Endothelial cell of umbilical vein (primary cell): ENCODE results near the gene CCDC185. TPM values are rescaled to one million over a fixed set of nuclear protein-coding genes. Genes with fewer than 3 reads are reported as not detected.

ENCODE experiments used
- BruUV-seq: library from RNA; stranded (reverse); fragments of 400-500 nt; replicated peaks from 2 replicates; lab custom pipeline; 2021; lab: Mats Ljungman, UMichigan
- CTCF ChIA-PET: fragments of 300-600, 350-600 bp; sonication (Branson Sonifier 250); formaldehyde crosslinking; loops from one replicate; lab custom pipeline; 2021; ENCODE audit warnings: antibody characterized with exemption, inconsistent platforms; lab: Charles Lee
- POLR2A ChIA-PET: fragments of 300-600, 350-600 bp; sonication (Branson Sonifier 250); formaldehyde crosslinking; loops from one replicate; lab custom pipeline; 2021; ENCODE audit warnings: antibody characterized with exemption, inconsistent platforms; lab: Charles Lee
- DNase-seq: peaks from one replicate; pipeline ENCODE4 v3.0.0-alpha.2; 2011; ENCODE audit warnings: low read depth, low spot score
- FAIRE-seq: peaks from 2 replicates; lab custom pipeline; 2011; peaks lifted over from hg19 to GRCh38; lab: Jason Lieb, UNC
- H2AFZ ChIP-seq: 2 replicates; pipeline ENCODE4 v1.6.0; 2012; ENCODE audit warnings: low read depth, low read length, control low read depth, inconsistent platforms
- H3K27ac ChIP-seq: 2 replicates; pipeline ENCODE4 v1.5.1; 2011; ENCODE audit warnings: low read depth, mild to moderate bottlenecking, control low read depth, low read length, moderate library complexity; ENCODE audit not compliant: insufficient read depth
- H3K27me3 ChIP-seq, 2 experiments: 2 replicates each; pipeline versions ENCODE4 v1.6.0 to v1.6.1; 2011; ENCODE audit warnings: low read length in 2 of 2, mixed read lengths in 1 of 2; ENCODE audit not compliant: control insufficient read depth in 2 of 2, insufficient read depth in 2 of 2
- H3K36me3 ChIP-seq, 2 experiments: 2 replicates in 1 of 2; 3 replicates in 1 of 2; pipeline ENCODE4 v1.5.1; 2011; ENCODE audit warnings: low read length in 2 of 2, mild to moderate bottlenecking in 1 of 2, moderate library complexity in 1 of 2; ENCODE audit not compliant: control insufficient read depth in 2 of 2, insufficient read depth in 2 of 2; ENCODE audit errors: extremely low read depth in 1 of 2
- H3K4me1 ChIP-seq: 3 replicates; pipeline ENCODE4 v1.5.1; 2011; ENCODE audit warnings: mild to moderate bottlenecking, low read length; ENCODE audit not compliant: control insufficient read depth, insufficient read depth; ENCODE audit errors: extremely low read depth
- H3K4me2 ChIP-seq: 2 replicates; pipeline ENCODE4 v1.6.1; 2011; ENCODE audit warnings: low read length, control low read depth, mixed read lengths; ENCODE audit not compliant: insufficient read depth
- H3K4me3 ChIP-seq, 3 experiments: fragments of 200-600 bp in 1 of 3; sonication (generic), shearing (Covaris generic) in 1 of 3; replicated peaks in 1 of 3; 2 replicates each; pipeline ENCODE4 v1.5.1; 2011 to 2016; ENCODE audit warnings: control low read depth in 3 of 3, low read length in 3 of 3, mild to moderate bottlenecking in 2 of 3, inconsistent platforms in 1 of 3, low read depth in 1 of 3, moderate library complexity in 1 of 3; ENCODE audit not compliant: insufficient read depth in 1 of 3
- H3K79me2 ChIP-seq: 2 replicates; pipeline ENCODE4 v1.6.0; 2012; ENCODE audit warnings: low read length, inconsistent platforms; ENCODE audit not compliant: control insufficient read depth, insufficient read depth
- H3K9ac ChIP-seq: replicated peaks from 2 replicates; pipeline ENCODE3; 2011; ENCODE audit warnings: low read length, control low read depth; ENCODE audit not compliant: insufficient read depth; ENCODE audit errors: extremely low read depth
- H3K9me1 ChIP-seq: replicated peaks from 3 replicates; pipeline ENCODE4 v1.6.0; 2011; ENCODE audit warnings: mild to moderate bottlenecking, low read length; ENCODE audit not compliant: control insufficient read depth, insufficient read depth; ENCODE audit errors: extremely low read depth
- H3K9me3 ChIP-seq: replicated peaks from 2 replicates; pipeline ENCODE4 v1.5.1; 2012; ENCODE audit warnings: low read length, inconsistent platforms; ENCODE audit not compliant: control insufficient read depth, insufficient read depth
- H4K20me1 ChIP-seq: replicated peaks from 2 replicates; pipeline ENCODE3; 2011; ENCODE audit warnings: mild to moderate bottlenecking, low read length; ENCODE audit not compliant: control insufficient read depth, insufficient read depth; ENCODE audit errors: extremely low read depth
- CTCF ChIP-seq, 2 donors: IDR thresholded peaks; 1 replicate in 1 of 2; 2 replicates in 1 of 2; pipeline ENCODE4 v1.5.1; 2011; ENCODE audit warnings: low read length in 2 of 2, mild to moderate bottlenecking in 2 of 2, moderate library complexity in 2 of 2, control low read depth in 1 of 2, inconsistent platforms in 1 of 2, low read depth in 1 of 2; ENCODE audit not compliant: insufficient read depth in 1 of 2; ENCODE audit errors: extremely low read depth in 1 of 2
- EZH2 ChIP-seq: IDR thresholded peaks from 2 replicates; pipeline ENCODE4 v1.6.1; 2012; ENCODE audit warnings: borderline replicate concordance, low read depth, mild to moderate bottlenecking, moderate library complexity, low read length, inconsistent platforms; ENCODE audit not compliant: severe bottlenecking
- FOS ChIP-seq: IDR thresholded peaks from 2 replicates; pipeline ENCODE4 v1.6.1; 2011; ENCODE audit warnings: mild to moderate bottlenecking, low read length, moderate library complexity, borderline replicate concordance; ENCODE audit not compliant: insufficient read depth
- GATA2 ChIP-seq: IDR thresholded peaks from 2 replicates; pipeline ENCODE4 v1.7.0; 2011; ENCODE audit warnings: low read depth, mild to moderate bottlenecking, moderate library complexity, mixed read lengths, low read length; ENCODE audit not compliant: insufficient read length, insufficient read depth
- JUN ChIP-seq: IDR thresholded peaks from 2 replicates; pipeline ENCODE4 v1.6.1; 2011; ENCODE audit warnings: borderline replicate concordance, low read depth; ENCODE audit not compliant: insufficient read length, insufficient read depth
- MYC ChIP-seq: IDR thresholded peaks from one replicate; pipeline ENCODE4 v1.6.1; 2011; ENCODE audit warnings: mild to moderate bottlenecking, low read depth, low read length
- POLR2A ChIP-seq: IDR thresholded peaks from 2 replicates; pipeline ENCODE4 v1.6.1; 2012; ENCODE audit warnings: low read depth, mild to moderate bottlenecking, control low read depth, low read length
- POLR2AphosphoS5 ChIP-seq: IDR thresholded peaks from 2 replicates; pipeline ENCODE4 v1.6.1; 2012; ENCODE audit warnings: low read depth, mild to moderate bottlenecking, control low read depth, low read length, moderate library complexity; ENCODE audit not compliant: insufficient read depth
- dilution Hi-C: fragments of 300-500 bp; cut with MboI; formaldehyde crosslinking; loops from one replicate; pipeline ENCODE4 v1.15.0; 2019; ENCODE audit warnings: low sequenced_read_pairs; ENCODE audit not compliant: extremely low pct_ligation_motif_present
- intact Hi-C: fragments of 100-400 bp; cut with micrococcal nuclease; formaldehyde crosslinking; loops from one replicate; pipeline ENCODE4 v1.10.0; 2022
- polyA plus RNA-seq, 4 experiments: library from polyadenylated mRNA; depleted of rRNA in 3 of 4; stranded (reverse) in 3 of 4; unstranded in 1 of 4; fragments of >200 nt; gene quantifications; 2 replicates each; pipeline versions ENCODE4 v1.2.1 to v1.2.3, GENCODE V29; 2011 to 2012; ENCODE audit warnings: missing spikeins in 1 of 4
- total RNA-seq: library from RNA; stranded (reverse); gene quantifications from 2 replicates; pipeline ENCODE4 v1.2.3, GENCODE V29; 2021
- TF ChIP-seq, protein P1 (sequence below): IDR thresholded peaks from 2 replicates; pipeline ENCODE4 v1.6.1; 2011; ENCODE audit not compliant: insufficient read depth, insufficient read length

The CCDC185 gene
- total and polyA plus RNA-seq, 2 donors (not counting 3 experiments of a cell fraction or from before 2014, with no cell fraction given), result not detected

DNA sequence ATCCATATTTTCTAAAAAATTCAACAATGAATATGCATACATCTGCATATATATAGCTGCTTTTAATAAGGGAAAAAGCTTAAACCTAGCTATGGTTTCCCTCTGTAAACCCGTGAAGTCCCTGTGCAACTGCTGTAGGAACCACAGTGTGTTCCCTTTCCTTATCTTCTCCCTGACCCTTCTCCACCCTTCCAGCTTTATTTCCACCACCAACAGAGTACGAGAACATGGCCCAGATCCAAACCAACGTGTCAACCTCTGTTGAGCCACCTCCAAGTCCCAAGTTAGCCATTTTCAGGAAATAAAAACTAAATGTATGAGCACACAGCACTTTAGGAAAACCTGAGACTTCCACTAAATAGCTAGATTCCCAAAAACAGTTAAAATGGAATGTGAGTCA lies 49.5 kb upstream of the CCDC185 start:
- FAIRE-seq (no peak), DNase-seq (no peak)
- no peaks in the 10 kb centered on the region for H3K36me3 ChIP-seq
- peaks cover 0 to 6% of the 10 kb centered on the region in 2 experiments for H3K27me3 ChIP-seq
- no peaks in the 10 kb centered on the region for H3K9me1 ChIP-seq
- no peak overlapping the region for H3K27ac ChIP-seq
- no peaks in the 10 kb centered on the region for H3K9me3 ChIP-seq
- no peak overlapping the region for H2AFZ ChIP-seq
- H3K9ac ChIP-seq, result no peak overlapping the region
- no peaks in the 10 kb centered on the region for H3K4me1 ChIP-seq
- intact Hi-C loops (no loop called here), dilution Hi-C loops (no loop called here)
- TF ChIP-seq GATA2 (no peak), POLR2AphosphoS5 (no peak)
- no peaks in the 10 kb centered on the region for H4K20me1 ChIP-seq
- CTCF ChIA-PET, result interaction anchor here (1.0 kb wide), 1 partner anchor 210 kb away, joined by 4 read pairs; no protein-coding TSS in a partner anchor
- no TSS peak for BruUV-seq
- no peak overlapping the region for H3K4me2 ChIP-seq
- H3K79me2 ChIP-seq, result no peaks in the 10 kb centered on the region
- no peak overlapping the region for H3K4me3 ChIP-seq
- POLR2A ChIA-PET, result no interaction called here

- Histone ChIP-seq H3K9ac (no peak overlapping the region), H3K79me2 (no peaks in the 10 kb centered on the region), H3K4me2 (no peak overlapping the region), H3K4me1 (no peaks in the 10 kb centered on the region), H2AFZ (no peak overlapping the region), H3K27me3 (peaks cover 0 to 6% of the 10 kb centered on the region in 2 experiments), H4K20me1 (no peaks in the 10 kb centered on the region), H3K9me3 (no peaks in the 10 kb centered on the region), H3K9me1 (no peaks in the 10 kb centered on the region), H3K36me3 (no peaks in the 10 kb centered on the region), H3K4me3 (no peak overlapping the region), H3K27ac (no peak overlapping the region)
- ChIA-PET POLR2A (no interaction called here), CTCF (interaction anchor here (0.6 to 1.0 kb wide), 2 partner anchors 9 to 211 kb away, joined by 3 to 4 read pairs; no protein-coding TSS in a partner anchor)
- DNase-seq (no peak), FAIRE-seq (no peak)
- intact Hi-C loops, result no loop called here
- no TSS peak for BruUV-seq
- no peak for TF ChIP-seq FOS
- TF ChIP-seq POLR2A, result no peak
- TF ChIP-seq, protein P1, sequence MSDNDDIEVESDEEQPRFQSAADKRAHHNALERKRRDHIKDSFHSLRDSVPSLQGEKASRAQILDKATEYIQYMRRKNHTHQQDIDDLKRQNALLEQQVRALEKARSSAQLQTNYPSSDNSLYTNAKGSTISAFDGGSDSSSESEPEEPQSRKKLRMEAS, result no peak
- no peak for TF ChIP-seq GATA2
- no peak for TF ChIP-seq MYC
- TF ChIP-seq POLR2AphosphoS5, result no peak
- no peak for TF ChIP-seq JUN
- TF ChIP-seq EZH2, result no peak
- TF ChIP-seq CTCF (IDR thresholded peaks at IDR 0.05; ENCODE audit: extremely low read depth in 1 of 2, insufficient read depth in 1 of 2, low read depth in 1 of 2, low read length in 2 of 2), result no peak
- dilution Hi-C loops, result no loop called here
These were observed 48.7 kb upstream of the CCDC185 start for GRCh38 chr1:223344491-223344890.
